GM12878 (cell line): Measurements from ENCODE around the gene BMAL1.

Experiments used
- SMC3 ChIP-seq: IDR thresholded peaks from 2 replicates; pipeline ENCODE4 v1.6.1; 2011; ENCODE audit warnings: low read length, improper control_type of control experiment, borderline replicate concordance
- TF ChIP-seq, protein P1 (sequence below): fragments of 450-650 bp; IDR thresholded peaks from 2 replicates; pipeline ENCODE4 v1.6.1; 2014; ENCODE audit warnings: mild to moderate bottlenecking
- TF ChIP-seq, protein P2 (sequence below): fragments of 450-650 bp; IDR thresholded peaks from 2 replicates; pipeline ENCODE4 v1.6.1; 2018; ENCODE audit warnings: mild to moderate bottlenecking, low read depth, moderate library complexity; ENCODE audit not compliant: partially characterized antibody

DNA sequence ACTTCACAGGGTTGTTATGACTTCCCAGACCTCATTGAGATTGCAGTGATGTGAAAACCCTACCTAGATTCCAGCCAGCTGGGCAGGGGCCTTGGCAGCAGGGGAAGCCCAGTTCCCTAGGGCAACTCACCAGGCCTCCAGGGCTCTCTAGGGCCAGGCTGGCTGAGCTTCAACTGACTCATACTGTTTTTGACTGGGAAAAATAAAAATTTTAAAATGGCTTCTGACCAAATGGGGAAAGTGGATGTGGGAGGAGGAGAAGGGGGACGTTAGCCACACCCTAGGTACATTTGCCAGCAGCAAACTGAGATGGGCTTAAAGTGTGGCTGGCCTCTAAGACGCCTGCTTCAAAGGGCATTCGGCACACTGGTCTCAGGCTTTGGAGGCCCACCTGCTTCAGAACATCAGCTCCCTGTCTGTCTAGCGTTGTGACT lies 39.0 kb downstream of the BMAL1 start:
- TF ChIP-seq, protein P1, sequence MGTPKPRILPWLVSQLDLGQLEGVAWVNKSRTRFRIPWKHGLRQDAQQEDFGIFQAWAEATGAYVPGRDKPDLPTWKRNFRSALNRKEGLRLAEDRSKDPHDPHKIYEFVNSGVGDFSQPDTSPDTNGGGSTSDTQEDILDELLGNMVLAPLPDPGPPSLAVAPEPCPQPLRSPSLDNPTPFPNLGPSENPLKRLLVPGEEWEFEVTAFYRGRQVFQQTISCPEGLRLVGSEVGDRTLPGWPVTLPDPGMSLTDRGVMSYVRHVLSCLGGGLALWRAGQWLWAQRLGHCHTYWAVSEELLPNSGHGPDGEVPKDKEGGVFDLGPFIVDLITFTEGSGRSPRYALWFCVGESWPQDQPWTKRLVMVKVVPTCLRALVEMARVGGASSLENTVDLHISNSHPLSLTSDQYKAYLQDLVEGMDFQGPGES = no peak
- TF ChIP-seq SMC3 = no peak
- TF ChIP-seq, protein P2, sequence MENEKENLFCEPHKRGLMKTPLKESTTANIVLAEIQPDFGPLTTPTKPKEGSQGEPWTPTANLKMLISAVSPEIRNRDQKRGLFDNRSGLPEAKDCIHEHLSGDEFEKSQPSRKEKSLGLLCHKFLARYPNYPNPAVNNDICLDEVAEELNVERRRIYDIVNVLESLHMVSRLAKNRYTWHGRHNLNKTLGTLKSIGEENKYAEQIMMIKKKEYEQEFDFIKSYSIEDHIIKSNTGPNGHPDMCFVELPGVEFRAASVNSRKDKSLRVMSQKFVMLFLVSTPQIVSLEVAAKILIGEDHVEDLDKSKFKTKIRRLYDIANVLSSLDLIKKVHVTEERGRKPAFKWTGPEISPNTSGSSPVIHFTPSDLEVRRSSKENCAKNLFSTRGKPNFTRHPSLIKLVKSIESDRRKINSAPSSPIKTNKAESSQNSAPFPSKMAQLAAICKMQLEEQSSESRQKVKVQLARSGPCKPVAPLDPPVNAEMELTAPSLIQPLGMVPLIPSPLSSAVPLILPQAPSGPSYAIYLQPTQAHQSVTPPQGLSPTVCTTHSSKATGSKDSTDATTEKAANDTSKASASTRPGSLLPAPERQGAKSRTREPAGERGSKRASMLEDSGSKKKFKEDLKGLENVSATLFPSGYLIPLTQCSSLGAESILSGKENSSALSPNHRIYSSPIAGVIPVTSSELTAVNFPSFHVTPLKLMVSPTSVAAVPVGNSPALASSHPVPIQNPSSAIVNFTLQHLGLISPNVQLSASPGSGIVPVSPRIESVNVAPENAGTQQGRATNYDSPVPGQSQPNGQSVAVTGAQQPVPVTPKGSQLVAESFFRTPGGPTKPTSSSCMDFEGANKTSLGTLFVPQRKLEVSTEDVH = no peak
